Suprapubic skin (tissue), 4 donors: ENCODE results near the gene GJC2.

Source experiments
- CTCF ChIP-seq, 2 donors: fragments of 200-600 bp in 1 of 2; fragments of 450-650 bp in 1 of 2; sonication (generic) in 1 of 2; IDR thresholded peaks; one replicate each; pipeline ENCODE4 v1.5.1; 2016 to 2019; ENCODE audit warnings: antibody characterized with exemption in 2 of 2, mild to moderate bottlenecking in 1 of 2, moderate library complexity in 1 of 2
- EP300 ChIP-seq: sonication (generic); formaldehyde crosslinking; IDR thresholded peaks from one replicate; pipeline ENCODE4 v1.6.1; 2017; ENCODE audit warnings: antibody characterized with exemption
- POLR2AphosphoS5 ChIP-seq, 3 donors: sonication (generic); formaldehyde crosslinking; IDR thresholded peaks; one replicate each; pipeline ENCODE4 v1.6.1; 2017; ENCODE audit warnings: antibody characterized with exemption in 3 of 3

- TF ChIP-seq CTCF (IDR thresholded peaks at IDR 0.05) (no peak), POLR2AphosphoS5 (IDR thresholded peaks at IDR 0.05) (peak; percentile 80 to 96 (median 96)), EP300 (no peak)
Observed at GRCh38 chr1:228109073-228109961, 40.4 kb upstream of the GJC2 start, which contains the start of gene MRPL55.
